Right lobe of liver (tissue), 4 donors: ENCODE measurements around the gene JAG1.

Experiments used
- POLR2A ChIP-seq: fragments of 450-650 bp; IDR thresholded peaks from one replicate; pipeline ENCODE4 v1.6.1; 2017; ENCODE audit warnings: antibody characterized with exemption, mild to moderate bottlenecking
- TF ChIP-seq, protein P1 (sequence below), 4 donors: fragments of 200-600 bp in 3 of 4; fragments of 450-650 bp in 1 of 4; IDR thresholded peaks; one replicate each; pipeline versions ENCODE4 v1.5.1 to v1.8.0; 2016 to 2022; ENCODE audit warnings: antibody characterized with exemption in 4 of 4, mild to moderate bottlenecking in 2 of 4
- donor health status: DM: no; HTN: no; CAD: no.
- donor health status: DM: no; HTN: no; CAD: no.
- donor health status: DM: no; HTN: yes; CAD: no.

GRCh38 chr20:10673176-10673841 lies 490 bp downstream of the JAG1 start:
- TF ChIP-seq, protein P1, sequence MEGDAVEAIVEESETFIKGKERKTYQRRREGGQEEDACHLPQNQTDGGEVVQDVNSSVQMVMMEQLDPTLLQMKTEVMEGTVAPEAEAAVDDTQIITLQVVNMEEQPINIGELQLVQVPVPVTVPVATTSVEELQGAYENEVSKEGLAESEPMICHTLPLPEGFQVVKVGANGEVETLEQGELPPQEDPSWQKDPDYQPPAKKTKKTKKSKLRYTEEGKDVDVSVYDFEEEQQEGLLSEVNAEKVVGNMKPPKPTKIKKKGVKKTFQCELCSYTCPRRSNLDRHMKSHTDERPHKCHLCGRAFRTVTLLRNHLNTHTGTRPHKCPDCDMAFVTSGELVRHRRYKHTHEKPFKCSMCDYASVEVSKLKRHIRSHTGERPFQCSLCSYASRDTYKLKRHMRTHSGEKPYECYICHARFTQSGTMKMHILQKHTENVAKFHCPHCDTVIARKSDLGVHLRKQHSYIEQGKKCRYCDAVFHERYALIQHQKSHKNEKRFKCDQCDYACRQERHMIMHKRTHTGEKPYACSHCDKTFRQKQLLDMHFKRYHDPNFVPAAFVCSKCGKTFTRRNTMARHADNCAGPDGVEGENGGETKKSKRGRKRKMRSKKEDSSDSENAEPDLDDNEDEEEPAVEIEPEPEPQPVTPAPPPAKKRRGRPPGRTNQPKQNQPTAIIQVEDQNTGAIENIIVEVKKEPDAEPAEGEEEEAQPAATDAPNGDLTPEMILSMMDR (IDR thresholded peaks at IDR 0.05), result no peak
- no peak for TF ChIP-seq POLR2A
